Suprapubic skin (tissue), 4 donors: ENCODE data around the gene APLF.

Experiments
- CTCF ChIP-seq, 2 donors: fragments of 200-600 bp in 1 of 2; fragments of 450-650 bp in 1 of 2; sonication (generic) in 1 of 2; IDR thresholded peaks; one replicate each; pipeline ENCODE4 v1.5.1; 2016 to 2019; ENCODE audit warnings: antibody characterized with exemption in 2 of 2, mild to moderate bottlenecking in 1 of 2, moderate library complexity in 1 of 2
- EP300 ChIP-seq: sonication (generic); formaldehyde crosslinking; IDR thresholded peaks from one replicate; pipeline ENCODE4 v1.6.1; 2017; ENCODE audit warnings: antibody characterized with exemption
- POLR2A ChIP-seq, 2 donors: fragments of 450-650 bp; IDR thresholded peaks; one replicate each; pipeline ENCODE4 v1.6.1; 2017; ENCODE audit warnings: antibody characterized with exemption in 2 of 2, mild to moderate bottlenecking in 2 of 2, moderate library complexity in 2 of 2
- POLR2AphosphoS5 ChIP-seq, 3 donors: sonication (generic); formaldehyde crosslinking; IDR thresholded peaks; one replicate each; pipeline ENCODE4 v1.6.1; 2017; ENCODE audit warnings: antibody characterized with exemption in 3 of 3

- TF ChIP-seq EP300 (no peak), POLR2A (IDR thresholded peaks at IDR 0.05) (no peak), CTCF (IDR thresholded peaks at IDR 0.05) (no peak), POLR2AphosphoS5 (IDR thresholded peaks at IDR 0.05) (no peak)
These were observed 99.0 kb downstream of the APLF start for GRCh38 chr2:68566362-68566761.
